T1000 (cell line): ENCODE results near the gene CLDND2.

Source experiments
- DNase-seq: peaks from one replicate; lab custom pipeline; 2025; ENCODE audit warnings: mixed read lengths; lab: John Stamatoyannopoulos, UW

CLDND2 gene

GRCh38 chr19:51331193-51331592 lies 37.6 kb downstream of the CLDND2 start:
- DNase-seq = no peak

DNA sequence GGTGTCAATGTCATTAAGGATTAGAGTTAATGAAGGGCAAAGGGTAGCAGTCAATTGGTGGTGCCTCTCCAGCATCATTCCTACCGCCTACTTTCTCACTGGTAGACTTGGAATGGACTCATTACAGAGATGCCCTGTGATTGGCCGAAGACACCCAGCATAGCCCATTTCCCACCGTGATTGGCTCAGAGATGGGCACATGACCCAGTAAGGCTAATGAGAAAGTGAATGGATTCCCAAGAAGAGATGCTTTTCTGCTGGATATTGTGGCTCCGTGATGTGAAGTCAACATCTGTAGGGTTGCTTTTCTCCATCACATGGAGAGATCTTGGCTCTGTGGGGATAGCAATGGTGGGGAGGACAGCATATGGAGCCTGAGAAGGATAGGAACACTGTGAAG lies 38.4 kb downstream of the CLDND2 start:
- no peak for DNase-seq

DNA sequence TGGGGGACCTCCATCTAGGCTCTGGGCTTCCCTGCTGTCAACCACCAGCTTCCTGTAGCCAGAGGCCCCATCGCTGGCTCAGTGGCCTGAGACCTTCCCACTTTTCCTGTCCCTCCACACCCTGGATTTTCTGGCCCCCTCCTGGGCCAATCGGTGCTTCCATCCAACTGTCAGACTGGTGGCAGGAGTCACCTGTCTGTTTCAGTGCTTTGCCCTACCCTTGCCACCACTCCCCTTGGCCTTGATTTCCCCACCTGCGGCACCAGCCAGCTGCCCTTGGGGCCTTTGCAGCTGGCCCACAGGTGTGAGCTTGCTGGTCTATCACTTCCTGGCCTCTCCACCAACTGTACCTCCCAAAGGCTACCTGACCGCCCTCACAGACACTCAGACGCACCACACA lies 39.4 kb downstream of the CLDND2 start:
- no peak for DNase-seq

DNA sequence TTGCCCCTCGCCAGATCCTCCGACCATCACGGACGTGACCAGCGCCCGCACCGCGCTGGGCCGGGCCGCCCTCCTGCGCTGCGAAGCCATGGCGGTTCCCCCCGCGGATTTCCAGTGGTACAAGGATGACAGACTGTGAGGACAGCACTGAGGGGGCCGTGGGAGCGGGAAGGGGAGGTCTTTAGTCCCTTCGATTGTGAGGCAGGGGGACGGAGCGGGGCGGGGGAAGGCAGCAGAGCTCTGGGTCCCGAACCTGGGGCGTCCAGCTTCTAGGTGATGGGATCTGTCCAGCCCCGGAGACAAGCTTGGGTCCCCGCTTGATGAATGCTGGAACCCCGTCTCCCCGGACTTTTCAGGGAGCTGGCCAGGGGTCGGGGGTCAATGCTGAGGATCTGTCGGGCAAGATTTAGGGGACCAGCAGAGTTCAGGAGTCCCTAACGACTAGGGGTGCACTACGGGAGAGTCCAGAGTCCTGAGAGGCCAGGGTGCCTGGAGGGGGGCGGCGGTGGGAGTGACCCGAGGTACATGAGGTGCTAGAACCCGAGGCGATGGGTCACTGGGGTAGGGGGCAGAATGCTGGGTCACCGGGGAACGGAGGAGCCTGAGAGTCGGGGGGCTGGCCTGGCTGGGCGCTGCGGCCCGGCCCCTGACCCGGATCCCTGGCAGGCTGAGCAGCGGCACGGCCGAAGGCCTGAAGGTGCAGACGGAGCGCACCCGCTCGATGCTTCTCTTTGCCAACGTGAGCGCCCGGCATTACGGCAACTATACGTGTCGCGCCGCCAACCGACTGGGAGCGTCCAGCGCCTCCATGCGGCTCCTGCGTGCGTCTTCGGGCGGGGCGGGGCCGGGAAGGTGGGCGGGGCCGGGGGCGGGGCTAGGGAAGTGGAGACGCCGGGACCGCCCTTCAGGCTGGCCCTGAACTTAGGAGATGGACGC lies 41.5 kb downstream of the CLDND2 start:
- no peak for DNase-seq

- DNase-seq = no peak
Measured at GRCh38 chr19:51326216-51327065, 42.4 kb downstream of the CLDND2 start.

DNA sequence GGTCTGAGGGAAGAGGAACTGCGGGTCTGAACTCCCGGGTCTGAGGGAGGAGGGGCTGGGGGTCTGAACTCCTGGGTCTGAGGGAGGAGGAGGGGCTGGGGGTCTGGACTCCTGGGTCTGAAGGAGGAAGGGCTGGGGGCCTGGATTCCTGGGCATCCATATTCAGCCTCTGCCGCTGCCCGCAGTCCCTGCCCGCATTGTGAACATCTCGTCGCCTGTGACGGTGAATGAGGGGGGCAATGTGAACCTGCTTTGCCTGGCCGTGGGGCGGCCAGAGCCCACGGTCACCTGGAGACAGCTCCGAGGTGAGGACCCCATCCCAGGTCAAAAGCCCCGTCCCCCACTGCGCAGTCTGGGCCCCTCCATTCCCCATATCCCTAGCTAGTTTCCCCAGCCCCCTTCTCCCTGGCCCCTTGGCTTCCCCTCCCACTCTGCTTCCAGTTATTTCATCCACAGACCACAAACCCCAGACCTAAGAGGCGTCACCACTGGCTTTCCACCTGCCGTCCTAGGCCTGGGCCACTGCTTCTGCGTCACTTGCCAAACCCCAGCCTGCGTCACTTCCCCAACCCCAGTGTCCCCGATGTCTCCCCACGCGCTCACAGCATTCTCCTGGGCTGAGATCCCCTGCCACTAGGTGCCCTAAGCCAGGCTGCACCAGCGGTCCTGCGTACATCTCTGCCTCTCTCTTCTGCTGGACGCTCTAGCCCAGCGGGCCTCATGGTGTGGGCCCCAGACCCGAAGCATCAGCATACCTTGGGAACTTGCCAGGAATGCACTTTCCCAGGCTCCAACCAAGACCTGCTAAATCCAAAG lies 43.4 kb downstream of the CLDND2 start:
- no peak for DNase-seq

GRCh38 chr19:51324167-51324481 lies 44.7 kb downstream of the CLDND2 start:
- DNase-seq = no peak

DNA sequence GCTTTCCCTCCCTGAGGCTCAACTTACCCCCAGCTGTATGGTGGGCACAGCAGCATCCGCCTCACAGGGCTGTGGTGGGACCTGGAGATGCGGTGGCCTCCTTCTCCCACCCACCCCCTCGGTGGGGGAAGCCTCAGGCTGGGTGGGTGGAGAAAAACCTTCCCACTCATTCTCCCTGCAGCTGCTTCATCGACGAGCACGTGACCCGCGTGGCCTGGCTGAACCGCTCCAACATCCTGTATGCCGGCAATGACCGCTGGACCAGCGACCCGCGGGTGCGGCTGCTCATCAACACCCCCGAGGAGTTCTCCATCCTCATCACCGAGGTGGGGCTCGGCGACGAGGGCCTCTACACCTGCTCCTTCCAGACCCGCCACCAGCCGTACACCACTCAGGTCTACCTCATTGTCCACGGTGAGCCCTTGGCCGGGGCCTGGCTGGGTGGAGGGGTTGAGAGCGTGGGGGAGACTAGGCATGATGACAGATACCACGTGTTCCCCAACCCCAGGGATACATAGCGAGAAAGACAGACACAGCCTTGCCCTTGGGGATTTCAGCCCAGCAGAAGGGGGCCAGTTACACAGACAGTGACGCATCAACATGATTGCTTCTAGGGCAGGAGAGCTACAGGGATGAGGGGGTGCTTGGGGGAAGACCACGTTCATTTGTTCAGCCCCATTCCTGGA lies 45.2 kb downstream of the CLDND2 start:
- DNase-seq = no peak

DNA sequence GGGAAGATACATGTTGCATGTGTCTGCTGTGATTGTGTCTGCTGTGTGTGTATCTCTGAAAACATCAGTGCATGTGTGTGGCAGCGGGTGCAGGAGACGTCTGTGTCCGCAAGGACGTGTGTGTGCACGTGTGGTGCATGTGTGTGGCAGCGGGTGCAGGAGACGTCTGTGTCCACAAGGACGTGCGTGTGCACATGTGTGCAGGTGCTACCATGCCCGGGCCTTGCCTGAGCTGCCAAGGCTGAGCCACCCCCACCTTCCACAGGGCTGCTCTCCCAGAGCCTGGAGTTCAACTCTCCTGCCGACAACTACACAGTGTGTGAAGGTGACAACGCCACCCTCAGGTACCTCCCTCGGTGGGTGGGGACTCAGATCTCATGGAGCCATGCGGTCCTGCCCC lies 47.0 kb downstream of the CLDND2 start:
- DNase-seq = no peak

DNA sequence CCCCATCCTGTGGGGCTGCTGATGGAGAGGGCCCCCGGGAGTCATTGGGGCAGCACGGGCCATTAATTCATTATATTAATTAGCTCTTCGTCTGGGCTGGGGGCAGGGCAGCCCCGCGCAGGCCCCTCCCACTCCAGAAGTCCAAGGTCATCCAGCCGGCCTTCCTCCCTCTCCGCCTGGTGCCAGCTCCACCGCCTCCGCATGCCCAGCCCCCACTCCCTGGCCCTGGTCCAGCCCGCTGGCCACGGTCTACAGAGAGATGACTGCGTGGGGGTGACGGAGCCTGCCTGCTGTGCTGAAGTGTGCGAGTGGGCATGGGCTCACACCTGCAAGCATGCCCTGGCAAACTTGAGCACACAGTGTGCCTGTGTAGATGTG lies 48.5 kb downstream of the CLDND2 start:
- no peak for DNase-seq

DNA sequence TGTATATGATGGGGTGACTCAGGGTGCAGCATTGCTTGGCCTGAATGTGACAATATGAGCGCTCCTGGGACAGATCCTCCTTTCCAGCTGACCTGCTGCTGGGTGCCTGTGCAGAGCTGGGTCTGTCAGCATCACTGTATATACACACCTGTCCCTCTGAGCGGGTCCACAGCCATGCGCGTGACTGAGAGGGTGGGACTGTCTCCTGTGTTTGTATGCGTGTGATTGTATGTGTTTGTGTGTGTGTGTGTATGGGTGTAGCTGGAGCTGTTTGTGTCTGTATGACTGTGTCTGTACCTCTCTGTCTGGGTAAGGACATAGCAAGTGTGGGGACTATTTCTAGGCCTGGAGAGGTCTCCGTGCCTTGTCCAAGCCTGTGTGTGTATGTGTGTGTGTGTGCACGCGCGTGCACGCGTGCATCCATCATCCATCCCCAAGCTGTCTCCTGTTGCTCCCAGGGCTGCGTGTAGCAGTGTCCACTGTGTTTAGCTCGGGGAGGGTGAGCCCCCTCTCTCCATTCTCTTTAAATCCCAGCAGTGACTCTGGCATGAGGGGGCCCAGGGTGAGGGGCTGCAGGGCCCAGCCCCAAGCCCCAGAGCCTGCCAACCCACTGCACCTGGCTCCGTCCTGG lies 49.0 kb downstream of the CLDND2 start:
- no peak for DNase-seq

GRCh38 chr19:51318687-51319648 lies 49.8 kb downstream of the CLDND2 start:
- DNase-seq = no peak

DNA sequence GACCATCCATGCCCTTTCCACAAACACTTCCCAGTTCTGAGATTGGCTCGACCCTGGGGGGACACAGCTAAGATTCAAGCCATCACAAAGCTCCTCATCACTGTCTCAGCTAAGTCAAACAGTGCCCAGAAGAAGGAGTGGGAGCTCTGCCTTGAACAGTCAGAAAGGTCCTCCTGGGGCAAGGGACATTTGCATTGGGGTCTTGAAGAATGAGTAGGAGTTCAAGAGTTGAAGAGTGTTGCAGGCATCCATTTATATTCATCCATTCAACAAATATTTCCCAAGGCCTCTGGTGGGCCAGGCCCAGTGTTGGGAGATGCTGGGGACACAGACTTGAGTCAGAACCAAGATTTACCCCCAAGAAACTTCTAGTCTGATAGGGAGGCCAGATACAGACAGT lies 50.8 kb downstream of the CLDND2 start:
- no peak for DNase-seq

DNA sequence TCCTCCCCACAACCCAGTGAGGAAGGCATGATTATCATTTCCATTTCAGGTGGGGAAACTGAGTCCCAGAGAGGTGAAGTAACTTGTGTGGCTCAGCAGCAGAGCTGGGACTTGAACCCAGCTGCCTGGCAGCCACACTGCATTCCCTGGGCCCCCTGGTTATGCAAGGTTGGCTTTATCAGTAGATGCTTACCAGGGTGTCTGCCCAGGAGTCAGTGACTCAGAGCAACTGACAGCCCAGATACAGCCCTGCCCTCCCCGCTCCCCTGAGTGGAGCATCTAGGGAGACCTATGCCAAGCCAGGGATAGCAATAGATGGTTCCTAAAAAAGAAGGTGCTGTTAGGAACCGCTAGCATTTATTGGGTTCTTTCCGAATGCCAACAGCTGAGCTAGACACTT lies 51.4 kb downstream of the CLDND2 start:
- no peak for DNase-seq
